H1 (cell line): ENCODE results near the gene C5orf58. TPM values are rescaled to one million over a fixed set of nuclear protein-coding genes. Genes with fewer than 3 reads are reported as not detected.

Source experiments
- CTCF ChIA-PET: fragments of 300-600 bp; sonication (Branson Sonifier 250); formaldehyde crosslinking; loops from one replicate; lab custom pipeline; 2021; ENCODE audit not compliant: partially characterized antibody; lab: Charles Lee
- POLR2A ChIA-PET: fragments of 300-600 bp; sonication (Branson Sonifier 250); formaldehyde crosslinking; loops from one replicate; lab custom pipeline; 2021; ENCODE audit warnings: inconsistent platforms; ENCODE audit not compliant: partially characterized antibody; lab: Charles Lee
- DNase-seq, 2 experiments: peaks; one replicate each; pipeline versions ENCODE4 v3.0.0 to v3.0.0-alpha.2; 2010 to 2022; ENCODE audit warnings: low spot score in 2 of 2, low read depth in 1 of 2, mixed read lengths in 1 of 2
- FAIRE-seq: peaks from 2 replicates; lab custom pipeline; 2011; peaks lifted over from hg19 to GRCh38; lab: Jason Lieb, UNC
- H2AFZ ChIP-seq: 2 replicates; pipeline ENCODE4 v1.8.1; 2012; ENCODE audit warnings: low read length, inconsistent platforms
- H2AK5ac ChIP-seq: 2 replicates; pipeline ENCODE4 v1.6.1; 2013; ENCODE audit warnings: low read depth, low read length
- H2BK120ac ChIP-seq: replicated peaks from 2 replicates; pipeline ENCODE3; 2013; ENCODE audit warnings: low read depth, low read length, inconsistent platforms
- H2BK12ac ChIP-seq: 2 replicates; pipeline ENCODE4 v1.6.1; 2013; ENCODE audit warnings: low read depth, low read length
- H2BK15ac ChIP-seq: 2 replicates; pipeline ENCODE4 v1.6.1; 2013; ENCODE audit warnings: low read length
- H2BK20ac ChIP-seq: 2 replicates; pipeline ENCODE4 v1.6.1; 2013; ENCODE audit warnings: low read length
- H2BK5ac ChIP-seq: 2 replicates; pipeline ENCODE4 v1.6.1; 2013; ENCODE audit warnings: low read depth, low read length
- H3K14ac ChIP-seq: 2 replicates; pipeline ENCODE4 v1.6.1; 2013; ENCODE audit warnings: inconsistent platforms; ENCODE audit not compliant: insufficient read length
- H3K18ac ChIP-seq: 2 replicates; pipeline ENCODE4 v1.6.1; 2013; ENCODE audit warnings: low read length; ENCODE audit errors: extremely low read depth
- H3K23ac ChIP-seq: 2 replicates; pipeline ENCODE4 v1.6.1; 2013; ENCODE audit warnings: inconsistent platforms; ENCODE audit not compliant: insufficient read length
- H3K23me2 ChIP-seq: 2 replicates; pipeline ENCODE4 v1.6.1; 2013; ENCODE audit warnings: low read depth, low read length
- H3K27ac ChIP-seq: 2 replicates; pipeline ENCODE4 v1.6.1; 2011; ENCODE audit warnings: low read depth, low read length, inconsistent platforms
- H3K27me3 ChIP-seq, 4 experiments: replicated peaks in 1 of 4; 1 replicate in 1 of 4; 2 replicates in 3 of 4; pipeline versions ENCODE4 v1.6.1 to v1.8.1; 2011 to 2013; ENCODE audit warnings: low read length in 3 of 4, mild to moderate bottlenecking in 3 of 4, inconsistent platforms in 2 of 4, mixed read lengths in 2 of 4, moderate library complexity in 1 of 4; ENCODE audit not compliant: control insufficient read depth in 3 of 4, insufficient read depth in 3 of 4; ENCODE audit errors: extremely low read depth in 1 of 4
- H3K36me3 ChIP-seq, 4 experiments: 2 replicates each; pipeline versions ENCODE4 v1.6.1 to v1.8.1; 2011 to 2013; ENCODE audit warnings: mild to moderate bottlenecking in 4 of 4, low read length in 3 of 4, moderate library complexity in 2 of 4, control low read depth in 1 of 4, inconsistent platforms in 1 of 4; ENCODE audit not compliant: insufficient read depth in 4 of 4, control insufficient read depth in 2 of 4
- H3K4ac ChIP-seq: replicated peaks from 2 replicates; pipeline ENCODE3; 2013; ENCODE audit warnings: low read length, low read depth, mixed read lengths, inconsistent platforms; ENCODE audit not compliant: insufficient read length
- H3K4me1 ChIP-seq, 4 experiments: replicated peaks in 1 of 4; 1 replicate in 1 of 4; 2 replicates in 3 of 4; pipeline versions ENCODE4 v1.6.1 to v1.8.1; 2011 to 2013; ENCODE audit warnings: low read length in 3 of 4, inconsistent platforms in 2 of 4, mixed read lengths in 1 of 4; ENCODE audit not compliant: insufficient read depth in 4 of 4, control insufficient read depth in 3 of 4
- H3K4me2 ChIP-seq, 2 experiments: 2 replicates each; pipeline versions ENCODE4 v1.6.1 to v1.8.1; 2011 to 2013; ENCODE audit warnings: low read depth in 2 of 2, low read length in 2 of 2, control low read depth in 1 of 2, inconsistent platforms in 1 of 2, mild to moderate bottlenecking in 1 of 2; ENCODE audit not compliant: insufficient read depth in 1 of 2
- H3K4me3 ChIP-seq, 4 experiments: fragments of 200-600, 300-600 bp in 1 of 4; sonication (generic), shearing (Covaris generic), sonication (Bioruptor Twin) in 1 of 4; 2 replicates each; pipeline versions ENCODE4 v1.5.1 to v1.8.1; 2011 to 2016; ENCODE audit warnings: low read length in 4 of 4, low read depth in 3 of 4, control low read depth in 2 of 4, inconsistent platforms in 2 of 4, mild to moderate bottlenecking in 2 of 4, mixed read lengths in 1 of 4, moderate library complexity in 1 of 4; ENCODE audit not compliant: insufficient read depth in 2 of 4; ENCODE audit errors: extremely low read depth in 1 of 4
- H3K56ac ChIP-seq: replicated peaks from 2 replicates; pipeline ENCODE3; 2013; ENCODE audit warnings: low read depth, mild to moderate bottlenecking, mixed read lengths, low read length, inconsistent platforms; ENCODE audit not compliant: insufficient read length
- H3K79me1 ChIP-seq: 2 replicates; pipeline ENCODE4 v1.6.1; 2013; ENCODE audit warnings: low read depth, low read length, control low read depth
- H3K79me2 ChIP-seq, 2 experiments: 2 replicates each; pipeline versions ENCODE4 v1.6.1 to v1.8.1; 2012 to 2013; ENCODE audit warnings: low read length in 2 of 2, mild to moderate bottlenecking in 2 of 2, inconsistent platforms in 1 of 2; ENCODE audit not compliant: insufficient read depth in 2 of 2, control insufficient read depth in 1 of 2
- H3K9ac ChIP-seq, 4 experiments: replicated peaks in 1 of 4; 1 replicate in 1 of 4; 2 replicates in 3 of 4; pipeline versions ENCODE4 v1.6.1 to v1.8.1; 2011 to 2013; ENCODE audit warnings: low read depth in 3 of 4, low read length in 3 of 4, control low read depth in 2 of 4, mild to moderate bottlenecking in 2 of 4, moderate library complexity in 2 of 4, inconsistent platforms in 1 of 4; ENCODE audit errors: extremely low read depth in 1 of 4
- H3K9me3 ChIP-seq, 2 experiments: 2 replicates each; pipeline versions ENCODE4 v1.6.1 to v1.8.1; 2012 to 2013; ENCODE audit warnings: mild to moderate bottlenecking in 2 of 2, moderate library complexity in 2 of 2, control low read depth in 1 of 2, inconsistent platforms in 1 of 2, low read depth in 1 of 2, low read length in 1 of 2, mixed read lengths in 1 of 2; ENCODE audit not compliant: insufficient read depth in 2 of 2
- H4K20me1 ChIP-seq, 2 experiments: replicated peaks in 1 of 2; 2 replicates each; pipeline versions ENCODE3 to v1.8.1; 2011 to 2013; ENCODE audit warnings: inconsistent platforms in 2 of 2, low read length in 2 of 2, mild to moderate bottlenecking in 1 of 2; ENCODE audit not compliant: insufficient read depth in 2 of 2, control insufficient read depth in 1 of 2
- H4K5ac ChIP-seq: 2 replicates; pipeline ENCODE4 v1.6.1; 2013; ENCODE audit warnings: low read length, low read depth, mixed read lengths, inconsistent platforms; ENCODE audit not compliant: insufficient read length
- H4K8ac ChIP-seq: 2 replicates; pipeline ENCODE4 v1.8.0; 2013; ENCODE audit warnings: mild to moderate bottlenecking, moderate library complexity, low read length, inconsistent platforms; ENCODE audit not compliant: insufficient read depth; ENCODE audit errors: extremely low read depth
- H4K91ac ChIP-seq: replicated peaks from 2 replicates; pipeline ENCODE3; 2013; ENCODE audit warnings: low read length, mixed read lengths, inconsistent platforms; ENCODE audit not compliant: insufficient read length
- MAFK ChIP-seq: IDR thresholded peaks from 2 replicates; pipeline ENCODE4 v1.6.1; 2012; ENCODE audit warnings: low read depth, mild to moderate bottlenecking, improper control_type of control experiment, low read length
- WGBS, 2 experiments: shearing (Covaris generic) in 1 of 2; methylation state at CpG; one replicate each; pipeline versions ENCODE4 v1.1.6 to v1.1.7; 2013 to 2015; ENCODE audit warnings: low lambda C conversion rate in 2 of 2, mixed read lengths in 2 of 2, inconsistent platforms in 1 of 2, low coverage in 1 of 2, missing lambda C conversion rate in 1 of 2; ENCODE audit not compliant: insufficient replicate concordance in 2 of 2, insufficient coverage in 1 of 2, insufficient read length in 1 of 2; ENCODE audit errors: extremely low coverage in 1 of 2, missing lambda C conversion rate in 1 of 2; 5-methylcytosine and 5-hydroxymethylcytosine counted together
- polyA plus RNA-seq, 7 experiments: library from polyadenylated mRNA; depleted of rRNA in 3 of 7; stranded (reverse) in 5 of 7; unstranded in 2 of 7; fragments of >200 nt in 5 of 7; fragments of 200-250 nt in 2 of 7; gene quantifications; 1 replicate in 5 of 7; 2 replicates in 1 of 7; 4 replicates in 1 of 7; pipeline versions ENCODE4 v1.2.1 to v1.2.3, GENCODE V29; 2011 to 2013; ENCODE audit warnings: missing spikeins in 2 of 7, mixed read lengths in 2 of 7
- total RNA-seq: library from RNA; stranded (reverse); fragmentation: NEBNext Ultra II Directional; extraction: Animal tissue kit (Norgen Biotek cat#: 25700); gene quantifications from 2 replicates; pipeline ENCODE4 v1.2.1, GENCODE V29; 2021

The C5orf58 gene
- total and polyA plus RNA-seq, 2 of the 8 experiments (the other 6 are each of a cell fraction or from before 2014, with no cell fraction given), result 0.24 to 1.6 TPM

DNA sequence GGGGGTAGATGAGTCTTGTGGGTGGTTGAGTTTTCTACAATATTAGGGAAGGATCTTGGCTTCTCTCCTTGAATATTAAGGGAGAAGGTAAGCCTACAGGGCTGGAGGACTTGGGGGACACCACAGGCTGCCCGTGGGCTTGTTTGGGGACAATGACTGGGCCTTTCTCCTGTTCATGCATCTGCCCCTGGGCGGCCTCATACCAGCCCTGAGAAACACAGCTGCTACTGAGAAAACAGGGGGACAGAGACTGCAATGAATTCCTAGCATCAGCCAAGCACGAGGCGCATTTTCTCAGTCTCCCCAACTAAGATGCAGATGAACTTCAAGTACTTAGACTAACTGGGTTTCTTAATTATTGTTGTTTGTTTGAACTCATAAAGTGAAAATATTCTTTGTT is 24.6 kb downstream of the C5orf58 start:
- Histone ChIP-seq H3K9me3 (no peaks in the 10 kb centered on the region), H3K4me3 (no peak overlapping the region), H3K56ac (no peak overlapping the region), H3K79me2 (no peaks in the 10 kb centered on the region), H3K27me3 (no peaks in the 10 kb centered on the region), H4K91ac (no peak overlapping the region), H3K9ac (no peak overlapping the region), H3K23me2 (peaks cover 2% of the 10 kb centered on the region; the same call in 1 of the 2 replicates), H3K4me1 (peaks cover 0 to 12% (median 9%) of the 10 kb centered on the region in 4 experiments; a peak in 6 of 7 replicates), H3K23ac (no peak overlapping the region), H4K20me1 (no peaks in the 10 kb centered on the region), H2BK12ac (0 out of 2 replicates have a peak overlapping the region, but pooled peaks have one; percentile 18), H2BK5ac (no peak overlapping the region), H3K79me1 (no peaks in the 10 kb centered on the region), H3K36me3 (no peaks in the 10 kb centered on the region), H2AFZ (0 out of 2 replicates have a peak overlapping the region, but pooled peaks have one; percentile 66), H3K4me2 (no peak overlapping the region), H2BK120ac (no peak overlapping the region), H4K5ac (no peak overlapping the region), H3K18ac (no peak overlapping the region), H3K14ac (no peak overlapping the region), H2AK5ac (no peak overlapping the region), H4K8ac (no peak overlapping the region), H2BK15ac (0 out of 2 replicates have a peak overlapping the region, but pooled peaks have one; percentile 20), H3K27ac (no peak overlapping the region), H3K4ac (no peak overlapping the region), H2BK20ac (no peak overlapping the region)
- FAIRE-seq (no peak), DNase-seq (no peak)
- ChIA-PET CTCF (interaction anchor here (1.1 to 4.2 kb wide), 6 partner anchors 10 to 178 kb away, joined by 3 to 34 read pairs (median 3); no protein-coding TSS in a partner anchor), POLR2A (no interaction called here)
- 90% methylated on average over 4 of the region's 4 CpGs; no CpG with 5 or more reads in 1 of the 2 experiments for WGBS, 2 experiments
- TF ChIP-seq MAFK, result no peak
